GM10266 (cell line): ENCODE measurements around the gene NANOS3.

Source experiments
- DNase-seq: peaks from one replicate; pipeline ENCODE4 v3.0.0; 2012; ENCODE audit errors: extremely low spot score
- CTCF ChIP-seq: IDR thresholded peaks from 2 replicates; pipeline ENCODE4 v1.5.1; 2012; ENCODE audit warnings: mild to moderate bottlenecking, low read depth; ENCODE audit not compliant: control insufficient read depth, insufficient read depth; ENCODE audit errors: missing control alignments

Gene NANOS3

DNA sequence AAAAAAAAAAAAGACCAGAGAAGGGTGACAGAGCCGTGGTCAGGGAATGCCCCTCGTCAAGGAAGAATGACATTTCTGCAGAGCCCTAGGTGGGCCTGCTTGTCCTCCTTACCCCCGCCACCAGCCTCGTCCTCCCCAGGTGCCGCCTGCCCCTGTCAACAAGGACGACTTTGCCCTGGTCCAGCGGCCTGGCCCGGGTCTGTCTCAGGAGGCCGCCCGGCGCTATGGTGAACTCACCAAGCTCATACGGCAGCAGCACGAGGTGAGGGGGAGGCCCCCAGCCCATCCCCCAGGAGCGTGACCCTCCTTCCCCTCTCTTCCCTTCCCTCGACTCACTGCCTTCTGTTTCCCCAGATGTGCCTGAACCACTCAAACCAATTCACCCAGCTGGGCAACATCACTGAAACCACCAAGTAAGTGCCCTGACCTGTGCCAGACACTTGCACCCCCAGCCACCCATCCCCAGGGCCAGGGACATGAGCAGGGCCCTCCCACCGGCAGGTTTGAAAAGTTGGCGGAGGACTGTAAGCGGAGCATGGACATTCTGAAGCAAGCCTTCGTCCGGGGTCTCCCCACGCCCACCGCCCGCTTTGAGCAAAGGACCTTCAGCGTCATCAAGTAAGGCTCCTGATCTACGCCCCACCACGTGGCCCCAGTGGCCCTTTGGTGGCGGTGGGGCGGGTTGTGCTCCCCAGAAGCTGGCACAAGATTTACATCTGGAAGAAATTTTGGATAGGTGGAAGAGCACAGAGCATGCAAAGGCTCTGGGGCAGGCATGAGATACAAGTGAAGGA, 46.5 kb downstream of the NANOS3 start:
- no peak for DNase-seq
- no peak for TF ChIP-seq CTCF

DNA sequence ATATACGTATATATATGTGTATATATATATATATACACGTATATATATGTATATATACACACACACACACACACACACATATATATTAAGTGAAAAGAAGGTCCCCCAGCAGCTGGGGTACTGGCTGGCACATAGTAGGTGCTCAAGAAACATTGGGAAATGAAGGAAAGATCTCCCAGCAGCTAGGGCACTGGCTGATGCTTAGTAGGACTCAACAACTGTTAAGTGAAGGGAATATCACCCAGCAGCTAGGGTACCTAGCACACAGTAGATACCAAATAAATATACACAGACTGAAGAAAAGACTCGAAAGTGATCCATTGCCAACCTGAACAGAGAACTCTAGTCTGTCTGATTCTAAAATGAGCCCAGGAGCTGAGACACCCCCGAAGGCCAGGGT, 49.1 kb downstream of the NANOS3 start:
- no peak for TF ChIP-seq CTCF
- no peak for DNase-seq

GRCh38 chr19:13926715-13927114, 49.8 kb downstream of the NANOS3 start:
- no peak for DNase-seq
- no peak for TF ChIP-seq CTCF

GRCh38 chr19:13929340-13929739, 52.4 kb downstream of the NANOS3 start:
- DNase-seq: no peak
- no peak for TF ChIP-seq CTCF

GRCh38 chr19:13929956-13930355, 53.0 kb downstream of the NANOS3 start:
- no peak for TF ChIP-seq CTCF
- DNase-seq: no peak
